ENCODE results near the gene VSTM1.

Gene VSTM1

DNA sequence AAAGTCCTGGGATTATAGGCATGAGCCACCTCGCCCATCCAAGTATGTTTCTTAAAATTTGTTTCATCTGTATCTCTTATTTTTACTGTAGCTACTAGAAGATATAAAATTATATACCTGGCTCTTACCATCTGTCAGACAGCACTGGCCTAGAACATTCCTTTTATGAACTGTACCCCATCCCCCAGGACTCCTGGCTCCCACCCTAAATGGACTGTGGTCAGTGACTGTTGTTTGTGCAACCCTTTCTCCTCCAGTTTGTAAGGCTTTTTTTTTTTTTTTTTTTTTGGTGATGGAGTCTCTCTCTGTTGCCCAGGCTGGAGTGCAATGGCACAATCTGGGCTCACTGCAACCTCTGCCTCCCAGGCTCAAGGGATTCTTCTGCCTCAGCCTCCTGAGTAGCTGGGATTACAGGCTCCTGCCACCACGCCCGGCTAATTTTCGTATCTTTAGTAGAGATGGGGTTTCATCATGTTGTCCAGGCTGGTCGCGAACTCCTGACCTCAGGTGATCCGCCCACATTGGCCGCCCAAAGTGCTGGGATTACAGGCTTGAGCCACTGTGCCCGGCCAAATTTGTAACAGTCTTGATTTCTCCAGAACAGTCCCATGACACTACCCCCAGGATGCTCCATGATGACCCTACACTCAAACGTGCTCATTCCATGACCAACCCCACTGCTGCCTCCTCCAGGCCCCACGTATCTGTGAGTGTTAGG lies 41.5 kb upstream of the VSTM1 start:
- Histone ChIP-seq H3K27ac (ENCODE audit: extremely low read depth, low read depth, low read length) (0 out of 2 replicates have a peak overlapping the region, but pooled peaks have one; percentile 9), H3K9me3 (ENCODE audit: control insufficient read depth, insufficient read depth, low read depth, low read length) (no peaks in the 10 kb centered on the region), H3K4me3 (ENCODE audit: low read depth, low read length) (no peak overlapping the region), H3K36me3 (ENCODE audit: control insufficient read depth in 2 of 2, insufficient read depth in 1 of 2, low read length in 2 of 2) (peaks cover 49 to 55% of the 10 kb centered on the region in 2 experiments), H3K4me1 (ENCODE audit: control insufficient read depth, insufficient read depth, low read length) (peaks cover 2% of the 10 kb centered on the region; the same call in 1 of the 2 replicates)
- CTCF ChIA-PET: interaction anchor here (0.7 kb wide), 1 partner anchor 158 kb away, joined by 3 read pairs; no protein-coding TSS in a partner anchor
- TF ChIP-seq, protein P1, sequence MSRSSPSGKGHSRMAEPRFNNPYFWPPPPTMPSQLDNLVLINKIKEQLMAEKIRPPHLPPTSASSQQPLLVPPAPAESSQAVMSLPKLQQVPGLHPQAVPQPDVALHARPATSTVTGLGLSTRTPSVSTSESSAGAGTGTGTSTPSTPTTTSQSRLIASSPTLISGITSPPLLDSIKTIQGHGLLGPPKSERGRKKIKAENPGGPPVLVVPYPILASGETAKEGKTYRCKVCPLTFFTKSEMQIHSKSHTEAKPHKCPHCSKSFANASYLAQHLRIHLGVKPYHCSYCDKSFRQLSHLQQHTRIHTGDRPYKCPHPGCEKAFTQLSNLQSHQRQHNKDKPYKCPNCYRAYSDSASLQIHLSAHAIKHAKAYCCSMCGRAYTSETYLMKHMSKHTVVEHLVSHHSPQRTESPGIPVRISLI (tag by site-specific recombination; IDR thresholded peaks at IDR 0.05): no peak
- TF ChIP-seq ZNF366 (tag by site-specific recombination; conservative IDR thresholded peaks at IDR 0.05) (no peak), ZNF354C (tag by site-specific recombination; IDR thresholded peaks at IDR 0.05; ENCODE audit: borderline replicate concordance, low read depth) (no peak), ZNF658 (tag by site-specific recombination; IDR thresholded peaks at IDR 0.05) (no peak), ZNF768 (tag by site-specific recombination; IDR thresholded peaks at IDR 0.05) (no peak), ZBTB48 (tag by site-specific recombination; IDR thresholded peaks at IDR 0.05) (no peak), ZNF558 (tag by site-specific recombination; IDR thresholded peaks at IDR 0.05) (no peak), ZNF132 (tag by site-specific recombination; IDR thresholded peaks at IDR 0.05; ENCODE audit: borderline replicate concordance) (no peak), ZNF548 (tag by site-specific recombination; IDR thresholded peaks at IDR 0.05) (no peak), ZNF214 (tag by site-specific recombination; IDR thresholded peaks at IDR 0.05; ENCODE audit: borderline replicate concordance) (no peak), ZNF585B (tag by site-specific recombination; IDR thresholded peaks at IDR 0.05) (no peak)
- POLR2A ChIA-PET: interaction anchor here (0.7 kb wide), 1 partner anchor 8 kb away, joined by 3 read pairs; no protein-coding TSS in a partner anchor

GRCh38 chr19:54102421-54103169 lies 38.9 kb upstream of the VSTM1 start, which contains the start of gene NDUFA3:
Gene NDUFA3, plus strand, starts transcription at chr19:54102855. Its CDS starts 24 bp downstream, at chr19:54102879.
- Histone ChIP-seq H3K27ac (ENCODE audit: extremely low read depth, low read depth, low read length) (peak within 1 kb of the TSS; percentile 63; the same call in 1 of the 2 replicates), H3K9me3 (ENCODE audit: control insufficient read depth, insufficient read depth, low read depth, low read length) (no peaks in the 10 kb centered on the region), H3K4me1 (ENCODE audit: control insufficient read depth, insufficient read depth, low read length) (peaks cover 2% of the 10 kb centered on the region; the same call in 1 of the 2 replicates), H3K36me3 (ENCODE audit: control insufficient read depth in 2 of 2, insufficient read depth in 1 of 2, low read length in 2 of 2) (peaks cover 23 to 35% of the 10 kb centered on the region in 2 experiments), H3K4me3 (ENCODE audit: low read depth, low read length) (peak within 1 kb of the TSS; percentile 97)
- ChIA-PET POLR2A (interaction anchor here (1.0 to 2.8 kb wide), 3 partner anchors 12 to 224 kb away, joined by 3 to 29 read pairs (median 12); partner anchors contain the start of genes CNOT3, PRPF31 and TFPT), CTCF (interaction anchor here (0.6 to 0.7 kb wide), 2 partner anchors 74 to 166 kb away, joined by 3 read pairs; no protein-coding TSS in a partner anchor)
- TF ChIP-seq ZNF202 (tag by site-specific recombination; IDR thresholded peaks at IDR 0.05; ENCODE audit: borderline replicate concordance): no peak
- no peak for TF ChIP-seq ZFP41 (tag by site-specific recombination; IDR thresholded peaks at IDR 0.05; ENCODE audit: borderline replicate concordance)
- TF ChIP-seq, protein P2, sequence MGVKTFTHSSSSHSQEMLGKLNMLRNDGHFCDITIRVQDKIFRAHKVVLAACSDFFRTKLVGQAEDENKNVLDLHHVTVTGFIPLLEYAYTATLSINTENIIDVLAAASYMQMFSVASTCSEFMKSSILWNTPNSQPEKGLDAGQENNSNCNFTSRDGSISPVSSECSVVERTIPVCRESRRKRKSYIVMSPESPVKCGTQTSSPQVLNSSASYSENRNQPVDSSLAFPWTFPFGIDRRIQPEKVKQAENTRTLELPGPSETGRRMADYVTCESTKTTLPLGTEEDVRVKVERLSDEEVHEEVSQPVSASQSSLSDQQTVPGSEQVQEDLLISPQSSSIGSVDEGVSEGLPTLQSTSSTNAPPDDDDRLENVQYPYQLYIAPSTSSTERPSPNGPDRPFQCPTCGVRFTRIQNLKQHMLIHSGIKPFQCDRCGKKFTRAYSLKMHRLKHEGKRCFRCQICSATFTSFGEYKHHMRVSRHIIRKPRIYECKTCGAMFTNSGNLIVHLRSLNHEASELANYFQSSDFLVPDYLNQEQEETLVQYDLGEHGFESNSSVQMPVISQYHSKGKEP (tag by site-specific recombination; IDR thresholded peaks at IDR 0.05): no peak
- TF ChIP-seq ZNF211 (tag by site-specific recombination; IDR thresholded peaks at IDR 0.05; ENCODE audit: low read depth): no peak
- peak; percentile 82 for TF ChIP-seq ZNF324 (tag by site-specific recombination; IDR thresholded peaks at IDR 0.05)
- TF ChIP-seq GFI1B (tag by site-specific recombination; IDR thresholded peaks at IDR 0.05): no peak
- TF ChIP-seq, protein P3, sequence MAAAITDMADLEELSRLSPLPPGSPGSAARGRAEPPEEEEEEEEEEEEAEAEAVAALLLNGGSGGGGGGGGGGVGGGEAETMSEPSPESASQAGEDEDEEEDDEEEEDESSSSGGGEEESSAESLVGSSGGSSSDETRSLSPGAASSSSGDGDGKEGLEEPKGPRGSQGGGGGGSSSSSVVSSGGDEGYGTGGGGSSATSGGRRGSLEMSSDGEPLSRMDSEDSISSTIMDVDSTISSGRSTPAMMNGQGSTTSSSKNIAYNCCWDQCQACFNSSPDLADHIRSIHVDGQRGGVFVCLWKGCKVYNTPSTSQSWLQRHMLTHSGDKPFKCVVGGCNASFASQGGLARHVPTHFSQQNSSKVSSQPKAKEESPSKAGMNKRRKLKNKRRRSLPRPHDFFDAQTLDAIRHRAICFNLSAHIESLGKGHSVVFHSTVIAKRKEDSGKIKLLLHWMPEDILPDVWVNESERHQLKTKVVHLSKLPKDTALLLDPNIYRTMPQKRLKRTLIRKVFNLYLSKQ (tag by site-specific recombination; IDR thresholded peaks at IDR 0.05; ENCODE audit: borderline replicate concordance): no peak
- no peak for TF ChIP-seq ZNF514 (tag by site-specific recombination; IDR thresholded peaks at IDR 0.05)
- TF ChIP-seq SP7 (tag by site-specific recombination; IDR thresholded peaks at IDR 0.05): peak; percentile 69
- TF ChIP-seq, protein P4, sequence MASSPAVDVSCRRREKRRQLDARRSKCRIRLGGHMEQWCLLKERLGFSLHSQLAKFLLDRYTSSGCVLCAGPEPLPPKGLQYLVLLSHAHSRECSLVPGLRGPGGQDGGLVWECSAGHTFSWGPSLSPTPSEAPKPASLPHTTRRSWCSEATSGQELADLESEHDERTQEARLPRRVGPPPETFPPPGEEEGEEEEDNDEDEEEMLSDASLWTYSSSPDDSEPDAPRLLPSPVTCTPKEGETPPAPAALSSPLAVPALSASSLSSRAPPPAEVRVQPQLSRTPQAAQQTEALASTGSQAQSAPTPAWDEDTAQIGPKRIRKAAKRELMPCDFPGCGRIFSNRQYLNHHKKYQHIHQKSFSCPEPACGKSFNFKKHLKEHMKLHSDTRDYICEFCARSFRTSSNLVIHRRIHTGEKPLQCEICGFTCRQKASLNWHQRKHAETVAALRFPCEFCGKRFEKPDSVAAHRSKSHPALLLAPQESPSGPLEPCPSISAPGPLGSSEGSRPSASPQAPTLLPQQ (tag by site-specific recombination; IDR thresholded peaks at IDR 0.05): no peak
- TF ChIP-seq ZFP37 (tag by site-specific recombination; IDR thresholded peaks at IDR 0.05): no peak; the same call in 1 of the 2 replicates
- no peak for TF ChIP-seq ZNF792 (tag by site-specific recombination; IDR thresholded peaks at IDR 0.05)
- peak; percentile 79; the same call in 1 of the 2 replicates for TF ChIP-seq YY1 (tag by site-specific recombination; IDR thresholded peaks at IDR 0.05)
- peak; percentile 86 for TF ChIP-seq ZNF335 (tag by site-specific recombination; conservative IDR thresholded peaks at IDR 0.05)
- TF ChIP-seq ZNF626 (tag by site-specific recombination; IDR thresholded peaks at IDR 0.05): no peak
- TF ChIP-seq ZNF266 (tag by site-specific recombination; IDR thresholded peaks at IDR 0.05; ENCODE audit: low read depth): no peak
- TF ChIP-seq ZNF544 (tag by site-specific recombination; IDR thresholded peaks at IDR 0.05): no peak
- TF ChIP-seq SP3 (tag by site-specific recombination; IDR thresholded peaks at IDR 0.05): peak; percentile 71
